SHP77 (cell line): Measurements from ENCODE around the gene MYPOP.

ENCODE experiments used
- DNase-seq, 2 experiments: peaks; one replicate each; lab custom pipeline; 2025; lab: John Stamatoyannopoulos, UW

MYPOP gene, protein sequence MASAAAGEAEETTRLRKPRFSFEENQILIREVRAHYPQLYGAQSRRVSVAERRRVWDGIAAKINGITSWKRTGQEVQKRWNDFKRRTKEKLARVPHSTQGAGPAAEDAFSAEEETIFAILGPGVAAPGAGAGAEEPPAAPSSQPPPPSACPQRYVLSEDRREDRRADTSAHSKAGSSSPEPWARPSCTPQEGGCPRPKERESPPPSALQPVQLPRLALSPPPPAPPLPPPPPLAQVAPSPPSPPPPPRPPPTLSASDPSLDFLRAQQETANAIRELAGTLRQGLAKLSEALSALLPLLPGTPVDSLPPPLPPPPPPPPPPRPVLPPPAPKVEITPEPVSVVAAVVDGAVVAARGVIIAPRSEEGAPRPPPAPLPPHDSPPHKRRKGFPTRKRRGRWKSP

DNA sequence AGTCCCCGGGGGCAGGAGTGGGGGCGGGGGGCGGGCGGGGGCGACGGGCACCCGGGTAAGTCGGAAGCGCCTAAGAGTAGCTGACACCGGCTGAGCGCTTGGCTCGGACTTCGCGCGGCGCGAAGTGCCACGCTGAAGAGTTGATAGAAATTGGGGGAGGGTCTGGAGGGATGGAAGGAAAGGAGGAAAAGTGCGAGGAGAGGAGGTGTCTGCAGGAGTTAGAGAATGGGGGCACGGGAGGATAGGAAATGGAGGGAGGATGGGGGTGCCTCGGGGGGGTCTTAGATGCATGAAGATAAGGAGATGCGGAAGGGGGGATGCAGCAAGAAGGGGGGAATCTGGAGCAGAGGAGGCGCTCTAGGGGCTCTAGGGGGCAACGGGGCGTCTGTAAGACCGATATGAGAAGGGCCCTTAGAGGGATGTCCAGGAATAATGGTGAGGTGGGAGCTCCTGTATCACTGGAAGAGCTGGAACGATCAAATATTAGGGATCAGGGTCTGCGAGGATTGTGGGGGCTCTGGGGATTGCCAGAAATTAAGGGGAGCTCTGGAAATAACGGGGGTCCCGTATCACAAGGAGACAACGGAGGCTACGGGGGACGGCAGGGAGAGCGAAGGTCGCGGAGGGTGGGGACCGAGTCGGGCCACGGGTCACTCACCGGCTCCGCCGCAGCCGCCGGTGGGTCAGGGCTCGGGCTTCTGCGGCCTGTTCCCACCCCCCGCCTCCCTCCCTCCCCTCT, at the start of gene MYPOP:
Gene MYPOP, minus strand, starts transcription at position 702 of the 739 bp plus-strand sequence. CDS start 840 bp downstream, outside the sequence.
- no peak for DNase-seq

DNA sequence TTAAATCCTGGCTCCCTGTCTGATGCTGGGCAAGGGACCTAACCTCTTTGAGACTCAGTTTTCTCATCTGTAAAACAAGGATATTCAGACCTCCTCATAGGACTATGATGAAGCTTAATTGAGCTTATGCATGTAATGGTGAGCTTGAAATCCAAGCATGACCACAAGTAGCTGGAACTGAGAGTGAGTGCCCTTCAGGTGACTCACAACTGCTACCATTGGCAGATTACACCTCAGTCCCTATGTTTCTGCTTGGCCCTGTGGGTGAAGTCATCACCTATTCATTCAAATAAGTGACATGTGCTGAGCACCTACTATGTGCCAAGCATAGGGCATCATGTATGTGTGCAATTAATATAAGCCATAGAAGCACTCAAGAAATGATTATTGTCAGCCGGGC, 45.5 kb upstream of the MYPOP start:
- no peak for DNase-seq

DNA sequence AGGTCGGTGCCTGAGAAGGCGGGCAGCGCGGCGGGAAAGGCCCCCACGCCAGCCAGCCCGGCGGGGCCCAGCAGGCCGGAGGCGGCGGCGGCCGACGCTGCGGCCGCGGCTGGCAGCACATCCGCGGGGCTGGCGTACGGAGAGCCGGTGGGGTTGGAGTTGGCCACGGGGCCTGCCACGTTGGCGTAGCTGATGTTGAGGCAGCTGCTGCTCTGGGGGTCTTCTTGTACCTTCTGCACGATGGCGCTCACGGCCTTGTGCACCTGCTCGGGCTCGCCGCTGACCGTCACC, 38.0 kb upstream of the MYPOP start:
- no peak for DNase-seq

DNA sequence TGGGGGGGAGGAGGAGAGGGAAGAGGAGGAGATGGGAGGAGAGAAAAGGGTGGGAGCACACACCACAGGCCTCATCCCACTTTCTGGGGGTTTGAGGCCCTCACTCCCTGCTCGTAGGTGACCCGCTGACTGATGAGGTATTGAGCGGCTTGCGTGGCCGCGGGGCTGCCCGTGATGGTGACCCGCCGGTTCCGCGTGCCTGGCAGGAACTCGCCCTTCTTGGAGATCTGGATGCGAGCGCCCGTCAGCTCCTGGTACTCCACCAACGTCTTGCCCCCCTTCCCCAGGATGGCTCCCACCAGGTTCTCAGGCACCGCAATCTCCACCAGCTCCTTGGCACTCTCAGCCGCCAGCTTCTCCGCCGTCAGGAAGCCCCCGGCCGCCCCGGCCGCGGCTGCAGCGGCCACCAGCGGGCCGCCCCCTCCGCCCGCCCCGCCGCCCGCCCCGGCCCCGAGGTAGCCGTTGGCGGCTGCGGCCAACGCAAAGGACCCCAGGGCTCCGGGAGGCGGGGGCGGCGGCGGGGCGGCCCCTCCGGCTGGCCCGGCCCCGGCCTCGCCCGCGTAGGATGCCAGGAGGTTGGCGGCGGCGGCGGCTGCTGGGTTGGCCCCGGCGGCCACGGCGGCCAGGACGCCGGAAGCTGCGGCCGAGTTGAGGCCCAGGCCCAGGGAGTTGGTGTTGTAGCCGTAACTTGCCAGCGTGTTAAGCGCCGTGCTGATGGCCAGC, 37.5 kb upstream of the MYPOP start:
- DNase-seq, result no peak

DNA sequence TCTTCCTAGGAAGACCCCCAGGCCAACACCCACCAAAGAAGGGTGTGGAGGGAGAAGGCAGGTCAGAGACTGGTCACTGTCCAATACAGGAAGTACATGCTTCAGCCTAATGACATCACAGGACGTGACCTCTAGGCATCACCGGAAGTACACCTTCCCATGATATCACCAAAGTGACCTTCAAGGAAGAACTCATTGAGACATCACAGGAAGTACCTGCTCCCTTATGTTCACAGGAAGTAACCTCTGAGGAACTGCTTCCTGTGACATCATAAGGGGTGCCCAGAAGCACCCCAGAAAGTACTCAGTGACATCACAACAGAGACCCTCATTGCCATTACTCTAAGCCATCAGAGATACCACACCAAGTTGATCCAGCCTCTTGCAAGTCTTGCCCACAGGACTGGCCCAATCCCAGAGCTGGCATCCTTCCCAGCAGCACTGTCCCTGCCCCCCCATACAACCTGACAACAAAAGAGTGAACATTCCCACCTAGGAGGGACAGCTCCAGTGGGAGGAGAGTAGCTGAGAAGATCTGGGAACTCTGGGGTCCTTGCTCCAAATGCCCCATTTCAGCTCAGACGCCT, 36.4 kb upstream of the MYPOP start:
- no peak for DNase-seq

DNA sequence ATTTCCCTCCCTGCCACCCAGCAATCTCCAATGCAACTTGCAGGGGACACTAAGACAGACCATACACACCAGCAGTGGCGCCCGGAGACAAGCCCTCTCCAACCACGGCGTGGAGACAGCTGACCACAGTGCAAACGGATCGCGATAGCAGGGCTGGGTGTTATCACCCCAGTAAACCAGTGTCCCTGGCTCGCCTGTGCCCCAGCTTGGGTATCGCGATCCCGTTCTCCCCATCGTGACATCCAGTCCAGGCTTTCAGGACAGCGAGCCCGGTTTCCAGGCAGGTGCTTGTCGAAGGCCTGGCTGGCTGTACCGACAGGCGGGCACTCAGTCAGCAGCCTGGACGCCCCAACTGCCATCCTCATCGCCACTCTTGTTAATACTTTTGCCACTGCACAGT, 32.9 kb upstream of the MYPOP start:
- no peak for DNase-seq

DNA sequence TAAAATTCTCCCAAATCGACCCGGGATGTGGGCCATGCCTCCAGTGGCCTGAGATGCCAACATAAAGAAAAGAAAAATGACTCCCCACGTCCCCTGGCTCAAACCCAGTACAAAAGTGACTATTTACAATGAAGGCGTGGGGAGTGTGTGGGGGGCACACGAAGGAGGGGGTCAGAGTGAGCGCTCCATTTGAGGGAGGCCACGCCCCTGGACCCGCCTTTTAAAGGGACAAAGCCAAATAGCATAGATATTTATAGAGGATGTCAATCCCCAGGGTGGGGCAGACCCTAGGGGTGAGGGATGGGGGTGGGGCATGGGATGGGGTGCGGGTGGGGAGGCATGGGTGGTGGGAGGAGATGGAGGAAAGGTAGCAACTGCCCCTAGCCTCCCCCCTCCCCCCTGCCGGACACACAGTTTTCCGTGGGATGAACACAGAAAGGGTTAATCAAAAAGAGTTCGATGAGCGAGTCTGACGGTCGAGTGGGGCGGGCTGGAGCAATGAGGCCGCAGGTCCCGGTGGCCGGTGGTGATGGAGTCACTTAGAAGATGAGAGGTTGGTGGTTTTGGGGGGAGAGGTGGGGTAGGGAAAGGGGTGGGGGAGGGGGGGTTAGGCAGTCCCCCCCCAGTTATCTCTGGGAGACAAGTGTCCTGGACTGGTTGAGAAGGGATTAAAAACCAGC, 32.3 kb upstream of the MYPOP start:
- no peak for DNase-seq

DNA sequence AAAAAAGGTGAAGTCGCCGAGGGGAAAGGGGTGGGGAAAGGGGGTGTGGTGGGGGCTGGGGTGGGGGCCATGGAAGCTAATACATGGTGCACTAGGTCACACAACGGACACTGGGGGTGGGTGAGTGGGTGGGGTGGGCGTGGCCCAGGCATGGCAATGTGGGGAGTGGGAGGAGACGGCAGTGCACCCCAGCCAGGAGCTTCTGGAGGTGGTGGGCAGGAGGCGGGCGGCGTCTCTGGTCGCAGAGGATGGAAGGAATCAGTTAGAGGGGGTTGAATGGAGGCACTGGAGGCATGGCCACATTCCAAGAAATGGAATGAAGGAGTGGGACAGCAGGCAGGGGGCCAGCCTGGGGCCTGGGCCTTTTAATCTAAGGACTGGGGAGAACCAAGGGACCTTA, 31.3 kb upstream of the MYPOP start:
- no peak for DNase-seq

DNA sequence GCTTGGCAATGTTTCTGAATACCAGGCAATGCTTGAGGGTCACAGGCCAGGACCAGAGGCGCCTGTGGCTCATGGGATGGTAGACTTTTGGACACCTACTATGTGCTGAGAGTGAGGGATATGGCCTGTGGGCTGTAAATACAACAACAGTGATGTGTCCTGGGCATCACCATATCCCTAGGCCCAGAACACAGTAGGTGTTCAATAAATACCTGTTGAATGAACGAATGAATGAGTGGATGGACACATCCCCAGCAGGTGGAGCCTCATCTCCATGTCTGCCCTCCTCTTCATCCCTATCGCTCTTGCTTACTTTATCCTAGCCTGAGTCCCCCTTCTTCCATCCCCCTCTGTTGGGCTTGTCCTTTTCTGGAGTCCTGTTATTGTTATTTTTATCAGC, 28.6 kb upstream of the MYPOP start:
- DNase-seq, result no peak

DNA sequence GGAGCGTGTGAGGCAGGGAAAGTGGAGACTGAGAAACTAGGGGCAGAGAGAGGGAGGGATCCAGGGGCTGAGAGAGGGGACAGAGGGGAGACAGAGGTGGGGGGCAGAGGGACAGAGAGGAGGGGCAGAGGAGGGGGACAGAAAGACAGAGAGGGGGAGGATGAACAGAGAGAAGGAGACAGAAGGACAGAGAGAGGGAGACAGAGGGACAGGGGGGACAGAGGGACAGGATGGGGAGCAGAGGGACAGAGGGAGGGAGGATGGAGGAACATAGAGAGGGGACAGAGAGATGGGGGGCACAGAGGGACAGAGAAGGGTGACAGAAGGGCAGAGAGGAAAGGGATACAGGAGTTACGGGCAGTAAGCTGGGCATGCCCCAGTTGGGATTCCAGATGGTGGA, 26.8 kb upstream of the MYPOP start:
- DNase-seq, result no peak

DNA sequence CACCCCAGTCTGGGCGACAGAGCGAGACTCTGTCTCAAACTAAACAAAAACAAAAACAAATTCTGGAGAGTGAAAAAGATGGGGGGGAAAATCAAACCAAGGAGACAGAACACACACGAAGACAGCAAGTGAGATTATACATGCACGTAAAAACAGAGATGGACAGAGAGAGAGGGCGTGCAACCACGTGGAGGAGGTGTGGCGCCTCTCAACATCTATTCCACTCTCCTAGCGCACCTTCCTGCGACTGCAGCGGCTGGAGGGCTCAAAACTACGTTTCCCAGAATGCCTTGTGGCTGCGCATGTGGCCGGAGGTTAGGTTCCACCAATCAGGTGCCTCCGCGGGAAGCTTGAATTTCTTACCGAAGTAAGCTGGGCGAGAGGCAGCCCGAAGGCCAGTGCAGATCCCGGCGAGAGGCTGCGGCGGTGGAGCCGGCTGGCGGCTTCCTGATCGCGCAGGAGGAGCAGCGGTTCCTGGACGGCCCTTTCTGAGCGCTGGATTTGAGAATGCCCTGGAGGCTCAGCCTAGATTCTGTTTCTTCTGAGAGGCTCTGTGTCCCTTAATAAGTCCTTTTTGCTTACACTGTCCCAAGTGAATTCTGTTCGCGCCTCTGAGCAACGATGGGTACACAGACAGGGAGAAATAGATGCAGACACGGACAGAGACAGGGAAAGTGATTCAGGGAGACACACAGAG, 25.3 kb upstream of the MYPOP start:
- peak; percentile 95 to 97 for DNase-seq

DNA sequence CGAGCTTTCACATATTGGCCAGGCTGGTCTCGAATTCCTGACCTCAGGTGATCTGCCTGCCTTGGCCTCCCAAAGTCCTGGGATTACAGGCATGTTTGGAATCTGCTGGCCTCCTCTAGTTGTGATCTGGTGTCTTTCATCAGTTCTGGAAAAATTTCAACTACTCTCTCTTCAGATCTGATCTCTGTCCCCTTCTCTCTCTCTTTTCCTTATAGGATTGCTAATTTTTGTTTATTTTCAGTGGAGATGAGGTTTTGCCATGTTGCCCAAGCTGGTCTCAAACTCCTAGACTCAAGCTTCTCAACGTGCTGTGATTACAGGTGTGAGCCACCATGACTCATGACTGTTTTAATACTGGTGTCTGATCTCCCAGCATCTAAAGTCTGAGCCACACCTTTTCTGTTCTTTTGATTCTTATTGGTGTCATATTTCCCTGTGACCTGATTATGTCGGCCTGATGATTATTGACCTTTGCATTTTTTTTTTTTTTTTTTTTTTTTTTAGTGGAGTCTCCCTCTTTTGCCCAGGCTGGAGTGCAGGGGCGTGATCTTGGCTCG, 22.6 kb upstream of the MYPOP start:
- DNase-seq, result no peak

DNA sequence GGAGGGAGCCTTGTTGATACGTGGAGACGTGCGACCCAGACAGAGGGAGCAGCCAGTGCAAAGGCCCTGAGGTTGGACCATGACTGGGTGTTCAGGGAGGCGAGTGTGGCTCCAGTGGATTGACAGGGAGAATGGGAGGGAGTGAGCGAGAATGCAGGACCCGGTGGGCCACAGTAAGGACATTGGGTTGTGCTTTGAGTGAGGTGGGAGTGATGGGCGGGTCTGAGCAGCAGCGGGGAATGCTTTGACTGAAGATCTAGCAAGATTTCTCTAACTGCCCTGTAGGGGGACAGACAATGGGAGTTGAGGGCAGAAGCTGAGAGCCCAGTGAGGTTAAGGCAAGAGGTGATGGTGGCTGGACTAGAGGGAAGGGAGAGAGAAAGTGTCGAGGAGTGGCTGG, 19.9 kb upstream of the MYPOP start:
- peak in 1 of 2 experiments; percentile 10 for DNase-seq

DNA sequence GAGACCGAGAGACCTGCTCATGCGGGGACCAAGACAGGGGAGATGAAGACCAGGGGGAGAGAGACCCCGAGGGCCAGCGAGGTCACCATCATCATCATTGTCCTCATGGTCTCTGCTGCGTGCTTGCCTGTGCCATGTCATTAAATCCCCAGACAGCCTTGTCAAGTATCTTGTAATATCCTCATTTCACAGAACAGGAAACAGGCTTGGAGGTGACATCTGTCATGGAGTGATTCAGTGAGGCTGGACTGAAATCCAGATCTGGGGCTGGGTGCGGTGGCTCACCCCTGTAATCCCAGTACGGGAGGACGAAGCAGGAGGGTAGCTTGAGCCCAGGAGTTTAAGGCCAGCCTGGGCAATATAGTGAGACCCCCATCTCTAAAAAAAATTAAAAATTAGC, 18.0 kb upstream of the MYPOP start:
- DNase-seq, result no peak

DNA sequence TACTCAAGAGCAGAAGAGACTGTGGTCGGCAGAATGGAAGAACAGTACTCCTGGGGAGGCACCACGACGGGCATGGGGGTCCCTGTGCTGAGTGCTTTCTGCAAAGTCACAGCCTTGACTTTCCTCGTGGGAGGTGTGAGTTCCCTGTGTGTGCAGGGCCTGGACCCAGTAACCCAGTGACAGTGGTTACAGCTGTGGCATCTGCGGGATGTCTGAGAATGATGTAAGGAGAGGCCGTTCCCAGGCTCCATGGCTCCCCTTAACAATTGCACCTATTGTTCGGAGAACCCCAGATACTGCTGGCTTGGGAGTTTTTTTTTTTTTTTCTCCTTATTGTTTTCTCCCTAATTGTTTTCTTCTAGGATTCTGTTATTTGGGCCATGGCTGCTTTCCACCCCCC, 17.3 kb upstream of the MYPOP start:
- DNase-seq, result no peak

DNA sequence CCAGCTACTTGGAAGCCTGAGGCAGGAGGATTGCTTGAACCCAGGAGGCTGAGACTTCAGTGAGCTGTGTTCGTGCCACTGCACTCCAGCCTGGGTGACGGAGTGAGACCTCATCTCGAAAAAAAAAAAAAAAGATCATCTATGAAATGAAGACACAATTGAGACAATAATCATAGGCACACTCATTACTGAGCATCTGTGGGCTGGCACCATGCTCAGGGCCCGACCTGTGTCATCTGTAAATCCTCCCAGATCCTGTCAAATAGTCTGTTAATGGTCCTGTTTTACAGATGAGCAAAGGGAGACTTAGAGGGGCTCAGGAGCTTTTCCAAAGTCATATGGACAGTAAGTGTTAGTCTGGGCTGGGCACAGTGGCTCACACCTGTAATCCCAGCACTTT, 16.3 kb upstream of the MYPOP start:
- DNase-seq, result no peak

DNA sequence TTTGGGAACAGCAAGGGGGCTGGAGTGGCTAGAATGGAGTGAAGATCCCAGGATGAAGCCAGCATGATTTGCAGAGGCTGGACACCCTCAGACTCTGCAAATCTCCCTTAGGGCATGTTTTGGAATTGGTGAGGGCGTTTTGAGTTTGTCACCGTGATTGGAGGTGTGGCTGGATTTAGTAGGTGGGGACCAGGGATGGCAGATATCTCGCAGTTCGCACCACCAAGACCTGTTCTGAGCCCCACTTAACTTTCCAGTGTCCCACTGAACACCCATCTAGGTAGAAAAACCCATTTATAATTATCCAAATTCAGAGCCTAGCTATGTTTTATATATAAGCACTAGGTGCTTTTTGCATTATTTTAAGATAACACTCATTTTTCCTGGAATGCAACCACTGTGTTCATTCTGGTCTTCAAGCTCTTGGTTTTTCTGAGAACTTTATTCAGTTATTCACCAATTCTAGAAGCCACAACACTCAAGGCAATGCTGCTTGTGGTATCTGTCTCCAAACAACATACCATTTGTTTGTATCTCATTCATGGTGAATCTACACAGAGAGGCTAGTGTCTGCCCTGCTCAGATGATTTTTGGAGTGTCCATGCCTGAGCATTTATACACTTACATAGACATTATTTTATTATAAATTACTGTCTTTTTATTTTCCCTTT, 15.1 kb upstream of the MYPOP start:
- DNase-seq, result no peak

DNA sequence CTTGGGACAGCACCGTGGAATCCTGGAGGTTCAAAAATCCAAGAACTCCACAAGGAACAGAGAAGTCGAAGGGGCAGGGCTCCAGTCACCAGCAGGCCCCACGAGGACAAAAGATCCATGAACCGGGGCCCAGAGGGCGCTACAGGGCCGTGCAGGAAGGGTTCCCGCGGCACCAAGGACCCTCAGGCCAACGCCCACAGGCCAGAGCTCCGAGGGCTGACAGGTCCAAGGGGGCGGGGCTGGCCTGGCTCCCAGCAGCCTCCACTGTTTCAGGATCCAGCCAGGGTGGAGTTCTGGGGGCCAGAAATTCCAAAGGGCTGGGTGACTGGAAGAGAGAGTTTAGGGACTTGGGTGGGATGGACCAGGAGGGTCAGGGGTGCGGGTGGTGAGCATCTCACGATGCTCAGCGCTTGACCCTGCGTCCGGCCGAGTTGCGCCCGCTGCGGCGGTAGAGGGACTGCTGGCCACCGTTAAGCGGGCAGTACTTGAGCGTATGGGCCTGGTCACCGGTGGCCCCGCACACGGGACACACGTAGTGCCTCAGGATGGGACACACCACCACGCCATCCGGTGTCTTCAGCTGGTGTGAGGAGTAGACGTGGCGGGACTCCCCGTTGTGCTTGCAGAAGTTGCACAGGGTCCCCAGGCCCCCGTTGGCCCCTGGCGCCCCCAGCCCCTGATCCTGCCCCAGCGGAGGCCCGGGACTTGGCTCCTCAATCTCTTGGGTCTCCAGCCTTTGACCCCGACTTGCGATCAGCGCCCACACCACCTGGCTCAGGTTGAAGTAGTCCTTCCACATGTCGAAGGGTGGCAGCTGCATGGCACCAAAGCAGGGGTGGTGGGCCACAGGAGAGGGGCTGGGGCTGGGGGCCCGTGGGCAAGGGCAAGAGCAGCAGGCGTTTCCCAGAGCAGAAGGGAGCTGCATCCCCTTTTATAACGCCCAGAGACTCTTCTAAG, 11.7 kb upstream of the MYPOP start, which contains the start of gene NANOS2:
Gene NANOS2, minus strand, starts transcription at position 905 of the 957 bp plus-strand sequence. Its CDS starts 85 bp downstream, at position 820.
- DNase-seq, result peak in 1 of 2 experiments; percentile 16

DNA sequence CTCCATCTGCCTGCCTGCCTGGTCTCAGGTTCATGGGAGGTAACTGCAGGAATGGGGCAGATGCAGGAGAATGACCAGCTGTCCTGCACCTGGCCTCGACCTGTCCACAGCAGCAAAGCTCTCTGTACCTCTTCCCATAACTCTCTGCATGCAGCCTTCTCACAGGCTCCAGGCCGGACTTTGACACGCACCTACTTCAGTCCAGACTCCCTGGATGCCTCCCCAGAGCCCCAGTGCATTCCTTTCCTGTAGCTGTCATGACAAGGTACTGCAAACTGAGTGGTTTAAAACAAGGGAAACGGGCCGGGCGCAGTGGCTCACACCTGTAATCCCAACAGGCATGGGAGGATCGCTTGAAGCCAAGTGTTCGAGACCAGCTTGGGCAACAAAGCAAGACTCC, 8.9 kb upstream of the MYPOP start:
- no peak for DNase-seq
